Measurements from ENCODE around the gene WNT2.

- TF ChIP-seq CTCF (IDR thresholded peaks at IDR 0.05): no peak
- TF ChIP-seq EZH2 (IDR thresholded peaks at IDR 0.05; ENCODE audit: borderline replicate concordance, insufficient read depth, low read depth, low read length, poor library complexity, severe bottlenecking): no peak
Measured at GRCh38 chr7:117313582-117313981, 9.3 kb downstream of the WNT2 start.
